Measurements from ENCODE around the gene CDK6.

- TF ChIP-seq EZH2 (IDR thresholded peaks at IDR 0.05; ENCODE audit: insufficient read depth, poor library complexity, severe bottlenecking): no peak
- no peak for TF ChIP-seq EZH2phosphoT487 (IDR thresholded peaks at IDR 0.05; ENCODE audit: insufficient read depth, low read depth)
These were observed 41.0 kb upstream of the CDK6 start for GRCh38 chr7:92877367-92877766.

All from GM23248 (cell line).